Measurements from ENCODE around the gene WEE1.

DNA sequence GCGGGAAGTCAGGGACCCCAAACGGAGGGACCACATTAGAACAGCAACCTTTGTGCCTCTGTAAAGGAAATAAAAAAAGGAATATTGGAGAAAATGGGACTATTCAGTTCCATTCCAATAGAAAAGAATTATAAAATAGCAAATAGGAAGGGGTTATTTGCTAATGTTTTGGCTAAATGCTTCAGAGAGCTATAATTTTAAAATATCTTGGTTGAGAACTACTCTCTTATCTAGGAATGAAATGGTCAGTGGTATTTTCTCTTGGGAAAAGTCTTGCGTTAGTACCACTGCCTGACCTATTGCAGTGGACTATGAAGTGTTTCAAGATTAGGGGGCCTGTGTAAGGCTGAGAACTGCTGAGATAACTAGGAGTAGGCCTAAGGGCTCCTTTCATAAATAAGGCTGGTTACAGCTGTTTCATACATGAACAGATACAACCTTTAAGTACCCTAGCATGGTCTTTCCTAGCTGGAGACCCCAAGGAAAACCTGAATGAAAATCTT lies 6.9 kb upstream of the WEE1 start:
- TF ChIP-seq, protein P1, sequence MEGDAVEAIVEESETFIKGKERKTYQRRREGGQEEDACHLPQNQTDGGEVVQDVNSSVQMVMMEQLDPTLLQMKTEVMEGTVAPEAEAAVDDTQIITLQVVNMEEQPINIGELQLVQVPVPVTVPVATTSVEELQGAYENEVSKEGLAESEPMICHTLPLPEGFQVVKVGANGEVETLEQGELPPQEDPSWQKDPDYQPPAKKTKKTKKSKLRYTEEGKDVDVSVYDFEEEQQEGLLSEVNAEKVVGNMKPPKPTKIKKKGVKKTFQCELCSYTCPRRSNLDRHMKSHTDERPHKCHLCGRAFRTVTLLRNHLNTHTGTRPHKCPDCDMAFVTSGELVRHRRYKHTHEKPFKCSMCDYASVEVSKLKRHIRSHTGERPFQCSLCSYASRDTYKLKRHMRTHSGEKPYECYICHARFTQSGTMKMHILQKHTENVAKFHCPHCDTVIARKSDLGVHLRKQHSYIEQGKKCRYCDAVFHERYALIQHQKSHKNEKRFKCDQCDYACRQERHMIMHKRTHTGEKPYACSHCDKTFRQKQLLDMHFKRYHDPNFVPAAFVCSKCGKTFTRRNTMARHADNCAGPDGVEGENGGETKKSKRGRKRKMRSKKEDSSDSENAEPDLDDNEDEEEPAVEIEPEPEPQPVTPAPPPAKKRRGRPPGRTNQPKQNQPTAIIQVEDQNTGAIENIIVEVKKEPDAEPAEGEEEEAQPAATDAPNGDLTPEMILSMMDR (optimal IDR thresholded peaks at IDR 0.05 in 1 of 3, IDR thresholded peaks at IDR 0.05 in 1 of 3, conservative IDR thresholded peaks at IDR 0.05 in 1 of 3; ENCODE audit: extremely low read depth in 1 of 3, insufficient read depth in 2 of 3, low read length in 3 of 3) = no peak
- no peak for TF ChIP-seq EZH2 (IDR thresholded peaks at IDR 0.05; ENCODE audit: low read length)
